B cell (primary cell): Measurements from ENCODE around the gene CYP8B1. TPM values are rescaled to one million over a fixed set of nuclear protein-coding genes. Genes with fewer than 3 reads are reported as not detected.

Experiments used
- ATAC-seq: fragments of 200-7000 bp; cut with Tn5 transposase; one replicate; pipeline ENCODE4 v1.10.0; 2021; ENCODE audit warnings: low read depth, mild to moderate bottlenecking, moderate number of reproducible peaks, moderate library complexity
- CTCF ChIA-PET: fragments of 350-600 bp; sonication (Branson Sonifier 250); formaldehyde crosslinking; loops from one replicate; lab custom pipeline; 2021; ENCODE audit warnings: antibody characterized with exemption, inconsistent platforms; lab: Charles Lee
- POLR2A ChIA-PET: fragments of 350-600 bp; sonication (Branson Sonifier 250); formaldehyde crosslinking; loops from one replicate; lab custom pipeline; 2021; ENCODE audit warnings: antibody characterized with exemption; lab: Charles Lee
- DNase-seq: peaks from one replicate; pipeline ENCODE4 v3.0.0; 2013
- H2AFZ ChIP-seq: 2 replicates; pipeline ENCODE4 v1.6.1; 2012; ENCODE audit warnings: mild to moderate bottlenecking, low read depth, low read length; ENCODE audit not compliant: insufficient read depth, poor library complexity, severe bottlenecking
- H3K27ac ChIP-seq, 2 donors: 1 replicate in 1 of 2; 2 replicates in 1 of 2; pipeline ENCODE4 v1.5.1; 2012 to 2013; ENCODE audit warnings: low read length in 2 of 2, mild to moderate bottlenecking in 2 of 2, moderate library complexity in 1 of 2
- H3K27me3 ChIP-seq, 4 experiments: fragments of 200-600 bp in 1 of 4; sonication (generic) in 1 of 4; replicated peaks in 1 of 4; 1 replicate in 2 of 4; 2 replicates in 2 of 4; pipeline versions ENCODE4 v1.6.1 to v1.7.0; 2013 to 2016; ENCODE audit warnings: low read length in 3 of 4, mild to moderate bottlenecking in 2 of 4, mixed read lengths in 1 of 4, moderate library complexity in 1 of 4; ENCODE audit not compliant: insufficient read depth in 4 of 4, control insufficient read depth in 3 of 4; ENCODE audit errors: control extremely low read depth in 1 of 4
- H3K36me3 ChIP-seq, 2 experiments: replicated peaks in 1 of 2; 1 replicate in 1 of 2; 2 replicates in 1 of 2; pipeline versions ENCODE4 v1.6.1 to v1.7.1; 2013; ENCODE audit warnings: low read length in 1 of 2; ENCODE audit not compliant: insufficient read depth in 2 of 2, control insufficient read depth in 1 of 2; ENCODE audit errors: control extremely low read depth in 1 of 2, extremely low read depth in 1 of 2
- H3K4me1 ChIP-seq, 2 donors: fragments of 200-600 bp in 1 of 2; sonication (generic) in 1 of 2; 1 replicate in 1 of 2; 2 replicates in 1 of 2; pipeline versions ENCODE4 v1.5.1 to v1.6.1; 2013 to 2017; ENCODE audit warnings: low read length in 2 of 2; ENCODE audit not compliant: control insufficient read depth in 2 of 2, insufficient read depth in 2 of 2
- H3K4me2 ChIP-seq: replicated peaks from 2 replicates; pipeline ENCODE3; 2012; ENCODE audit warnings: mild to moderate bottlenecking, low read depth, low read length; ENCODE audit not compliant: poor library complexity, severe bottlenecking
- H3K4me3 ChIP-seq, 5 experiments: fragments of 200-600 bp in 1 of 5; sonication (generic) in 1 of 5; 1 replicate in 3 of 5; 2 replicates in 2 of 5; pipeline versions ENCODE4 v1.5.1 to v1.7.0; 2011 to 2016; ENCODE audit warnings: low read length in 4 of 5, mild to moderate bottlenecking in 4 of 5, low read depth in 2 of 5, control low read depth in 1 of 5, moderate library complexity in 1 of 5; ENCODE audit not compliant: insufficient read depth in 1 of 5; ENCODE audit errors: control extremely low read depth in 1 of 5, extremely low read depth in 1 of 5
- H3K79me2 ChIP-seq: fragments of 200-600 bp; sonication (generic); one replicate; pipeline ENCODE4 v1.6.0; 2016; ENCODE audit warnings: low read length; ENCODE audit not compliant: control insufficient read depth, insufficient read depth
- H3K9ac ChIP-seq: fragments of 200-600 bp; sonication (generic); 2 replicates; pipeline ENCODE4 v1.6.1; 2017; ENCODE audit warnings: mild to moderate bottlenecking, low read length, moderate library complexity
- H3K9me3 ChIP-seq, 3 donors: one replicate each; pipeline versions ENCODE4 v1.6.1 to v1.7.1; 2013; ENCODE audit warnings: low read length in 2 of 3; ENCODE audit not compliant: control insufficient read depth in 2 of 3, insufficient read depth in 1 of 3; ENCODE audit errors: control extremely low read depth in 1 of 3
- H4K20me1 ChIP-seq: 2 replicates; pipeline ENCODE4 v1.6.0; 2012; ENCODE audit warnings: mild to moderate bottlenecking, low read length; ENCODE audit not compliant: insufficient read depth, control insufficient read depth, poor library complexity, severe bottlenecking
- H3K27ac Mint-ChIP-seq: one replicate; pipeline ENCODE4 v1.8.0; 2021; ENCODE audit warnings: mixed read lengths
- H3K27me3 Mint-ChIP-seq: one replicate; pipeline ENCODE4 v1.8.0; 2021; ENCODE audit warnings: mixed read lengths
- H3K4me1 Mint-ChIP-seq: one replicate; pipeline ENCODE4 v1.8.0; 2021; ENCODE audit warnings: mixed read lengths
- H3K4me3 Mint-ChIP-seq: one replicate; pipeline ENCODE4 v1.8.0; 2021; ENCODE audit warnings: mixed read lengths
- H3K9me3 Mint-ChIP-seq: one replicate; pipeline ENCODE4 v1.8.0; 2022; ENCODE audit warnings: mixed read lengths; ENCODE audit not compliant: insufficient read depth
- EZH2 ChIP-seq: IDR thresholded peaks from 2 replicates; pipeline ENCODE4 v1.6.1; 2012; ENCODE audit warnings: borderline replicate concordance, low read depth, mild to moderate bottlenecking, moderate library complexity, low read length; ENCODE audit not compliant: insufficient read depth, poor library complexity, severe bottlenecking
- intact Hi-C: fragments of 100-400 bp; cut with micrococcal nuclease; formaldehyde crosslinking; loops from one replicate; pipeline ENCODE4 v1.10.0; 2022
- polyA plus RNA-seq: library from polyadenylated mRNA; depleted of rRNA; stranded (reverse); fragments of >200 nt; gene quantifications from 2 replicates; pipeline ENCODE4 v1.2.3, GENCODE V29; 2012
- total RNA-seq, 2 donors: library from RNA; stranded (reverse); fragments of 120-200 nt in 1 of 2; gene quantifications; 1 replicate in 1 of 2; 2 replicates in 1 of 2; pipeline versions ENCODE4 v1.2.3 to v1.2.4, GENCODE V29; 2013 to 2022
- TF ChIP-seq, protein P1 (sequence below): fragments of 200-600 bp; IDR thresholded peaks from one replicate; pipeline ENCODE4 v1.8.0; 2022; ENCODE audit warnings: antibody characterized with exemption, mild to moderate bottlenecking

The CYP8B1 gene
- total and polyA plus RNA-seq, 2 donors (not counting 1 experiment from before 2014, with no cell fraction given) = not detected

DNA sequence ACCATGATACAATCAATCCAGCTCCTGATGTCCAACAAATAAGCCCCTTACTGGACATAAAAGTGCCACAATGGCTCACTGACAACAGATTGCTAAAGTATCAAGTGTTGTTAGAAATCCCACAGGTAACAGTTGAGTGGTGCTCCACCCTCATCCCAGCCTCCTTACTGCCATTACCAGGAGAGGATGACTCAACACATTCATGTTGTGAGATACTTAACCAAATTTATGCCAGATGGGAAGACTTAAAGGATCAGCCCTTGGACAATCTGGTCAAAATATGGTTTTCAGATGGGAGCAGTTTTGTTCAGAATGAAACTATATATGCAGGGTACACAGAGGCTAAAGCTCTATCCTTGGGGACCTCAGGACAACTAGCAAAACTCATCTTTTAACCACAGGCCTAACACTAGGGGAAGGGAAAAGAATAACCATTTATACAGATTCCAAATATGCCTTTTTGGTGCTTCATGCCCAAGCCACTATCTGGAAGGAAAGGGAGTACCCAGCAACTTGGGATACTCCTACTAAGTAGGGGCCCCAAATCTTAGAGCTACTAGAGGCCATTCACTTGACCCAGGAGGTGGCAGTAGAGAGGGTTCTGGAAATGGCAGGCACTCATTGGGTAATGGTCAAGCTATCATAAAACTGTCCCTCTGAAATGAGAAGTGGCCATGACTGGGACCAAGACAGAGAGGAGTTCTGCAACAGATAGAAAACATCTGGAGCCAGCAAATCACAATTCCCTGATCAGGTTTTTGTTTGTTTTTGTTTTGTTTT lies 23.4 kb upstream of the CYP8B1 start:
- H3K4me1 ChIP-seq = no peaks in the 10 kb centered on the region
- ATAC-seq = no peak
- no peak overlapping the region for H3K27ac Mint-ChIP-seq
- H3K9me3 Mint-ChIP-seq = peaks cover 4% of the 10 kb centered on the region
- H4K20me1 ChIP-seq = no peaks in the 10 kb centered on the region
- TF ChIP-seq EZH2 = no peak
- TF ChIP-seq, protein P1, sequence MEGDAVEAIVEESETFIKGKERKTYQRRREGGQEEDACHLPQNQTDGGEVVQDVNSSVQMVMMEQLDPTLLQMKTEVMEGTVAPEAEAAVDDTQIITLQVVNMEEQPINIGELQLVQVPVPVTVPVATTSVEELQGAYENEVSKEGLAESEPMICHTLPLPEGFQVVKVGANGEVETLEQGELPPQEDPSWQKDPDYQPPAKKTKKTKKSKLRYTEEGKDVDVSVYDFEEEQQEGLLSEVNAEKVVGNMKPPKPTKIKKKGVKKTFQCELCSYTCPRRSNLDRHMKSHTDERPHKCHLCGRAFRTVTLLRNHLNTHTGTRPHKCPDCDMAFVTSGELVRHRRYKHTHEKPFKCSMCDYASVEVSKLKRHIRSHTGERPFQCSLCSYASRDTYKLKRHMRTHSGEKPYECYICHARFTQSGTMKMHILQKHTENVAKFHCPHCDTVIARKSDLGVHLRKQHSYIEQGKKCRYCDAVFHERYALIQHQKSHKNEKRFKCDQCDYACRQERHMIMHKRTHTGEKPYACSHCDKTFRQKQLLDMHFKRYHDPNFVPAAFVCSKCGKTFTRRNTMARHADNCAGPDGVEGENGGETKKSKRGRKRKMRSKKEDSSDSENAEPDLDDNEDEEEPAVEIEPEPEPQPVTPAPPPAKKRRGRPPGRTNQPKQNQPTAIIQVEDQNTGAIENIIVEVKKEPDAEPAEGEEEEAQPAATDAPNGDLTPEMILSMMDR = no peak
- ChIA-PET CTCF (no interaction called here), POLR2A (no interaction called here)
- H3K4me1 Mint-ChIP-seq = no peaks in the 10 kb centered on the region
- H3K79me2 ChIP-seq = no peaks in the 10 kb centered on the region
- H3K27me3 Mint-ChIP-seq = peaks cover 35% of the 10 kb centered on the region
- H3K27me3 ChIP-seq = peaks cover 0 to 16% (median 3%) of the 10 kb centered on the region in 4 experiments
- no peak overlapping the region for H3K4me2 ChIP-seq
- peaks cover 0 to 3% (median 0%) of the 10 kb centered on the region in 3 donors for H3K9me3 ChIP-seq
- no peak overlapping the region for H3K27ac ChIP-seq
- no peaks in the 10 kb centered on the region for H3K36me3 ChIP-seq
- intact Hi-C loops = no loop called here
- H3K9ac ChIP-seq = no peak overlapping the region
- no peak for DNase-seq
- no peak overlapping the region for H2AFZ ChIP-seq
- no peak overlapping the region for H3K4me3 ChIP-seq
- H3K4me3 Mint-ChIP-seq = no peak overlapping the region

DNA sequence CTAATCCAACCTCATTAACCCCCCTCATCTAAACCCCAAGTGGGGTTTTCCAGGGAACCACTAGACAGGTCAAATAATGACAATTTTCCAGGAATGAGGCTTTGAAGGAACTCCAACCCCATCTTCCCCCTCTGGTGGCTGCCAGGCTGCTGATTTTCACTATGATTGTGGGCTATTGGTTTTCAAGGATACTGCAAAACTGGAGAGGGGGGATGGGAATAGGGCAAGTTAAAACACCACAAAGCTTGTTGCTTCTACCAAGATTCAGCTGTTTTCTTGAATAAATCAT lies 19.8 kb upstream of the CYP8B1 start:
- Histone ChIP-seq H3K9me3 (no peaks in the 10 kb centered on the region), H4K20me1 (no peaks in the 10 kb centered on the region), H3K36me3 (no peaks in the 10 kb centered on the region), H3K4me2 (no peak overlapping the region), H3K27me3 (peaks cover 0 to 7% (median 4%) of the 10 kb centered on the region in 4 experiments), H3K79me2 (no peaks in the 10 kb centered on the region), H2AFZ (no peak overlapping the region), H3K27ac (no peak overlapping the region), H3K4me1 (no peaks in the 10 kb centered on the region), H3K4me3 (no peak overlapping the region), H3K9ac (no peak overlapping the region)
- Mint-ChIP-seq H3K4me3 (no peak overlapping the region), H3K27me3 (peaks cover 21% of the 10 kb centered on the region), H3K4me1 (no peaks in the 10 kb centered on the region), H3K9me3 (no peaks in the 10 kb centered on the region), H3K27ac (no peak overlapping the region)
- intact Hi-C loops = no loop called here
- POLR2A ChIA-PET = no interaction called here
- DNase-seq (no peak), ATAC-seq (no peak)
- TF ChIP-seq EZH2 = no peak
- TF ChIP-seq, protein P1 = no peak
- CTCF ChIA-PET = no interaction called here
